ENCODE results near the gene BICC1. TPM values are rescaled to one million over a fixed set of nuclear protein-coding genes. Genes with fewer than 3 reads are reported as not detected.

Gene BICC1
- total and polyA plus RNA-seq, 2 of the 8 experiments (the other 6 are each of a cell fraction or from before 2014, with no cell fraction given) = 0.20 to 0.73 TPM

GRCh38 chr10:58570979-58571378 lies 58.3 kb downstream of the BICC1 start:
- Histone ChIP-seq H3K4me2 (ENCODE audit: insufficient read depth in 1 of 2, low read depth in 2 of 2, low read length in 2 of 2) (no peak overlapping the region), H2BK120ac (replicated peaks; ENCODE audit: low read depth, low read length) (no peak overlapping the region), H3K18ac (ENCODE audit: extremely low read depth, low read length) (no peak overlapping the region), H2BK5ac (ENCODE audit: low read depth, low read length) (no peak overlapping the region), H3K27ac (ENCODE audit: low read depth, low read length) (no peak overlapping the region), H3K4me1 (replicated peaks in 1 of 4; ENCODE audit: control insufficient read depth in 3 of 4, insufficient read depth in 4 of 4, low read length in 3 of 4) (no peaks in the 10 kb centered on the region), H4K5ac (ENCODE audit: insufficient read length, low read depth, low read length) (no peak overlapping the region), H2BK12ac (ENCODE audit: low read depth, low read length) (no peak overlapping the region), H3K23ac (ENCODE audit: insufficient read length) (no peak overlapping the region), H2AFZ (ENCODE audit: low read length) (no peak overlapping the region), H2BK15ac (ENCODE audit: low read length) (no peak overlapping the region), H4K91ac (replicated peaks; ENCODE audit: insufficient read length, low read length) (no peak overlapping the region), H3K56ac (replicated peaks; ENCODE audit: insufficient read length, low read depth, low read length) (no peak overlapping the region), H3K79me2 (ENCODE audit: control insufficient read depth in 1 of 2, insufficient read depth in 2 of 2, low read length in 2 of 2) (no peaks in the 10 kb centered on the region), H3K9ac (replicated peaks in 1 of 4; ENCODE audit: extremely low read depth in 1 of 4, low read depth in 3 of 4, low read length in 3 of 4) (no peak overlapping the region), H3K4me3 (ENCODE audit: extremely low read depth in 1 of 4, insufficient read depth in 2 of 4, low read depth in 3 of 4, low read length in 4 of 4) (no peak overlapping the region), H2AK5ac (ENCODE audit: low read depth, low read length) (no peak overlapping the region), H3K23me2 (ENCODE audit: low read depth, low read length) (no peaks in the 10 kb centered on the region), H3K9me3 (ENCODE audit: insufficient read depth in 2 of 2, low read depth in 1 of 2, low read length in 1 of 2) (no peaks in the 10 kb centered on the region), H3K27me3 (replicated peaks in 1 of 4; ENCODE audit: control insufficient read depth in 3 of 4, extremely low read depth in 1 of 4, insufficient read depth in 3 of 4, low read length in 3 of 4) (no peaks in the 10 kb centered on the region), H4K8ac (ENCODE audit: extremely low read depth, insufficient read depth, low read length) (no peak overlapping the region), H3K14ac (ENCODE audit: insufficient read length) (no peak overlapping the region), H2BK20ac (ENCODE audit: low read length) (no peak overlapping the region), H3K4ac (replicated peaks; ENCODE audit: insufficient read length, low read depth, low read length) (no peak overlapping the region), H4K20me1 (replicated peaks in 1 of 2; ENCODE audit: control insufficient read depth in 1 of 2, insufficient read depth in 2 of 2, low read length in 2 of 2) (no peaks in the 10 kb centered on the region), H3K79me1 (ENCODE audit: low read depth, low read length) (no peaks in the 10 kb centered on the region), H3K36me3 (ENCODE audit: control insufficient read depth in 2 of 4, insufficient read depth in 4 of 4, low read length in 3 of 4) (no peaks in the 10 kb centered on the region)
- no peak for TF ChIP-seq KDM5A (IDR thresholded peaks at IDR 0.05; ENCODE audit: low read length)
- no peak for TF ChIP-seq JUN (IDR thresholded peaks at IDR 0.05; ENCODE audit: low read depth, low read length)
- TF ChIP-seq ZNF274 (IDR thresholded peaks at IDR 0.05; ENCODE audit: borderline replicate concordance, extremely low read depth, low read length) = no peak
- TF ChIP-seq, protein P1, sequence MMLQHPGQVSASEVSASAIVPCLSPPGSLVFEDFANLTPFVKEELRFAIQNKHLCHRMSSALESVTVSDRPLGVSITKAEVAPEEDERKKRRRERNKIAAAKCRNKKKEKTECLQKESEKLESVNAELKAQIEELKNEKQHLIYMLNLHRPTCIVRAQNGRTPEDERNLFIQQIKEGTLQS (IDR thresholded peaks at IDR 0.05; ENCODE audit: insufficient read depth, low read depth, low read length) = no peak
- TF ChIP-seq RAD21 (IDR thresholded peaks at IDR 0.05 in 1 of 2, conservative IDR thresholded peaks at IDR 0.05 in 1 of 2; ENCODE audit: low read depth in 2 of 2, low read length in 2 of 2) = no peak
- TF ChIP-seq EP300 (IDR thresholded peaks at IDR 0.05; ENCODE audit: borderline replicate concordance in 1 of 2, low read depth in 2 of 2, low read length in 2 of 2) = no peak
- no peak for DNase-seq (ENCODE audit: low read depth in 1 of 2, low spot score in 2 of 2)
- FAIRE-seq = no peak
- WGBS, 2 experiments (ENCODE audit: extremely low coverage in 1 of 2, insufficient coverage in 1 of 2, insufficient read length in 1 of 2, insufficient replicate concordance in 2 of 2, low coverage in 1 of 2, low lambda C conversion rate in 2 of 2, missing lambda C conversion rate in 1 of 2) = 90% methylated on average over 2 of the region's 2 CpGs; no CpG with 5 or more reads in 1 of the 2 experiments
- CTCF ChIA-PET (ENCODE audit: partially characterized antibody) = interaction anchor here (0.6 to 1.0 kb wide), 2 partner anchors 16 to 157 kb away, joined by 3 to 4 read pairs; no protein-coding TSS in a partner anchor
- POLR2A ChIA-PET (ENCODE audit: partially characterized antibody) = no interaction called here
